ENCODE results near the gene PIK3R1.

PIK3R1 gene

GRCh38 chr5:68342693-68343092, 127.1 kb downstream of the PIK3R1 start:
- no peak overlapping the region for H3K4me3 ChIP-seq (ENCODE audit: low read length in 2 of 2)
- H3K9ac ChIP-seq (ENCODE audit: low read depth in 1 of 2, low read length in 2 of 2), result no peak overlapping the region
- H3K27ac ChIP-seq (ENCODE audit: low read depth in 2 of 2, low read length in 2 of 2), result no peak overlapping the region
- peaks cover 0 to 3% of the 10 kb centered on the region in 2 donors for H3K4me1 ChIP-seq (ENCODE audit: control insufficient read depth in 2 of 2, insufficient read depth in 2 of 2, low read length in 2 of 2)
- H3K36me3 ChIP-seq (ENCODE audit: control insufficient read depth in 2 of 2, insufficient read depth in 2 of 2, low read length in 2 of 2), result no peaks in the 10 kb centered on the region
- H3K27me3 ChIP-seq (ENCODE audit: control insufficient read depth in 2 of 2, insufficient read depth in 2 of 2, low read length in 2 of 2), result no peaks in the 10 kb centered on the region
- peaks cover 0 to under 1% of the 10 kb centered on the region in 2 donors for H3K9me3 ChIP-seq (ENCODE audit: control insufficient read depth in 2 of 2, low read length in 2 of 2)

- H3K4me3 ChIP-seq (ENCODE audit: low read length in 2 of 2), result no peak overlapping the region
- no peak overlapping the region for H3K9ac ChIP-seq (ENCODE audit: low read depth in 1 of 2, low read length in 2 of 2)
- no peak overlapping the region for H3K27ac ChIP-seq (ENCODE audit: low read depth in 2 of 2, low read length in 2 of 2)
- H3K27me3 ChIP-seq (ENCODE audit: control insufficient read depth in 2 of 2, insufficient read depth in 2 of 2, low read length in 2 of 2), result no peaks in the 10 kb centered on the region
- peaks cover 0 to 3% of the 10 kb centered on the region in 2 donors for H3K4me1 ChIP-seq (ENCODE audit: control insufficient read depth in 2 of 2, insufficient read depth in 2 of 2, low read length in 2 of 2)
- peaks cover 0 to 2% of the 10 kb centered on the region in 2 donors for H3K9me3 ChIP-seq (ENCODE audit: control insufficient read depth in 2 of 2, low read length in 2 of 2)
- H3K36me3 ChIP-seq (ENCODE audit: control insufficient read depth in 2 of 2, insufficient read depth in 2 of 2, low read length in 2 of 2), result no peaks in the 10 kb centered on the region
These were observed 127.9 kb downstream of the PIK3R1 start for GRCh38 chr5:68343421-68343826.

- H3K27me3 ChIP-seq (ENCODE audit: control insufficient read depth in 2 of 2, insufficient read depth in 2 of 2, low read length in 2 of 2), result no peaks in the 10 kb centered on the region
- no peaks in the 10 kb centered on the region for H3K36me3 ChIP-seq (ENCODE audit: control insufficient read depth in 2 of 2, insufficient read depth in 2 of 2, low read length in 2 of 2)
- H3K27ac ChIP-seq (ENCODE audit: low read depth in 2 of 2, low read length in 2 of 2), result no peak overlapping the region
- no peak overlapping the region for H3K9ac ChIP-seq (ENCODE audit: low read depth in 1 of 2, low read length in 2 of 2)
- H3K4me3 ChIP-seq (ENCODE audit: low read length in 2 of 2), result no peak overlapping the region
- H3K9me3 ChIP-seq (ENCODE audit: control insufficient read depth in 2 of 2, low read length in 2 of 2), result peaks cover 0 to 2% of the 10 kb centered on the region in 2 donors
- H3K4me1 ChIP-seq (ENCODE audit: control insufficient read depth in 2 of 2, insufficient read depth in 2 of 2, low read length in 2 of 2), result peaks cover 0 to 3% of the 10 kb centered on the region in 2 donors
These were observed 129.0 kb downstream of the PIK3R1 start for GRCh38 chr5:68344447-68345111.

GRCh38 chr5:68345171-68345570, 129.6 kb downstream of the PIK3R1 start:
- Histone ChIP-seq H3K27me3 (ENCODE audit: control insufficient read depth in 2 of 2, insufficient read depth in 2 of 2, low read length in 2 of 2) (no peaks in the 10 kb centered on the region), H3K27ac (ENCODE audit: low read depth in 2 of 2, low read length in 2 of 2) (no peak overlapping the region), H3K9me3 (ENCODE audit: control insufficient read depth in 2 of 2, low read length in 2 of 2) (peaks cover 0 to 2% of the 10 kb centered on the region in 2 donors), H3K36me3 (ENCODE audit: control insufficient read depth in 2 of 2, insufficient read depth in 2 of 2, low read length in 2 of 2) (no peaks in the 10 kb centered on the region), H3K4me3 (ENCODE audit: low read length in 2 of 2) (no peak overlapping the region), H3K4me1 (ENCODE audit: control insufficient read depth in 2 of 2, insufficient read depth in 2 of 2, low read length in 2 of 2) (peaks cover 0 to 3% of the 10 kb centered on the region in 2 donors), H3K9ac (ENCODE audit: low read depth in 1 of 2, low read length in 2 of 2) (no peak overlapping the region)

- no peak overlapping the region for H3K9ac ChIP-seq (ENCODE audit: low read depth in 1 of 2, low read length in 2 of 2)
- peaks cover 0 to 2% of the 10 kb centered on the region in 2 donors for H3K9me3 ChIP-seq (ENCODE audit: control insufficient read depth in 2 of 2, low read length in 2 of 2)
- H3K27ac ChIP-seq (ENCODE audit: low read depth in 2 of 2, low read length in 2 of 2), result no peak overlapping the region
- H3K4me3 ChIP-seq (ENCODE audit: low read length in 2 of 2), result no peak overlapping the region
- no peaks in the 10 kb centered on the region for H3K27me3 ChIP-seq (ENCODE audit: control insufficient read depth in 2 of 2, insufficient read depth in 2 of 2, low read length in 2 of 2)
- no peaks in the 10 kb centered on the region for H3K36me3 ChIP-seq (ENCODE audit: control insufficient read depth in 2 of 2, insufficient read depth in 2 of 2, low read length in 2 of 2)
- H3K4me1 ChIP-seq (ENCODE audit: control insufficient read depth in 2 of 2, insufficient read depth in 2 of 2, low read length in 2 of 2), result peaks cover 0 to 3% of the 10 kb centered on the region in 2 donors
These were observed 130.0 kb downstream of the PIK3R1 start for GRCh38 chr5:68345582-68345981.

GRCh38 chr5:68347536-68347935, 132.0 kb downstream of the PIK3R1 start:
- Histone ChIP-seq H3K9ac (ENCODE audit: low read depth in 1 of 2, low read length in 2 of 2) (no peak overlapping the region), H3K36me3 (ENCODE audit: control insufficient read depth in 2 of 2, insufficient read depth in 2 of 2, low read length in 2 of 2) (no peaks in the 10 kb centered on the region), H3K27ac (ENCODE audit: low read depth in 2 of 2, low read length in 2 of 2) (no peak overlapping the region), H3K4me3 (ENCODE audit: low read length in 2 of 2) (no peak overlapping the region), H3K4me1 (ENCODE audit: control insufficient read depth in 2 of 2, insufficient read depth in 2 of 2, low read length in 2 of 2) (peaks cover 0 to 3% of the 10 kb centered on the region in 2 donors), H3K27me3 (ENCODE audit: control insufficient read depth in 2 of 2, insufficient read depth in 2 of 2, low read length in 2 of 2) (no peaks in the 10 kb centered on the region), H3K9me3 (ENCODE audit: control insufficient read depth in 2 of 2, low read length in 2 of 2) (peaks cover 0 to 2% of the 10 kb centered on the region in 2 donors)

- H3K27ac ChIP-seq (ENCODE audit: low read depth in 2 of 2, low read length in 2 of 2), result no peak overlapping the region
These were observed 133.1 kb downstream of the PIK3R1 start for GRCh38 chr5:68348447-68349222.

GRCh38 chr5:68350176-68350575, 134.6 kb downstream of the PIK3R1 start:
- no peaks in the 10 kb centered on the region for H3K27me3 ChIP-seq (ENCODE audit: control insufficient read depth in 2 of 2, insufficient read depth in 2 of 2, low read length in 2 of 2)
- peaks cover 0 to 2% of the 10 kb centered on the region in 2 donors for H3K9me3 ChIP-seq (ENCODE audit: control insufficient read depth in 2 of 2, low read length in 2 of 2)
- no peak overlapping the region for H3K9ac ChIP-seq (ENCODE audit: low read depth in 1 of 2, low read length in 2 of 2)
- no peaks in the 10 kb centered on the region for H3K4me1 ChIP-seq (ENCODE audit: control insufficient read depth in 2 of 2, insufficient read depth in 2 of 2, low read length in 2 of 2)
- no peaks in the 10 kb centered on the region for H3K36me3 ChIP-seq (ENCODE audit: control insufficient read depth in 2 of 2, insufficient read depth in 2 of 2, low read length in 2 of 2)
- H3K27ac ChIP-seq (ENCODE audit: low read depth in 2 of 2, low read length in 2 of 2), result no peak overlapping the region
- H3K4me3 ChIP-seq (ENCODE audit: low read length in 2 of 2), result no peak overlapping the region

More at GRCh38 chr5:68348447-68349222, 133.1 kb downstream of the PIK3R1 start:
- Histone ChIP-seq H3K36me3 (ENCODE audit: control insufficient read depth in 2 of 2, insufficient read depth in 2 of 2, low read length in 2 of 2) (no peaks in the 10 kb centered on the region), H3K27me3 (ENCODE audit: control insufficient read depth in 2 of 2, insufficient read depth in 2 of 2, low read length in 2 of 2) (no peaks in the 10 kb centered on the region), H3K9ac (ENCODE audit: low read depth in 1 of 2, low read length in 2 of 2) (no peak overlapping the region), H3K4me1 (ENCODE audit: control insufficient read depth in 2 of 2, insufficient read depth in 2 of 2, low read length in 2 of 2) (peaks cover 0 to 3% of the 10 kb centered on the region in 2 donors), H3K4me3 (ENCODE audit: low read length in 2 of 2) (no peak overlapping the region), H3K9me3 (ENCODE audit: control insufficient read depth in 2 of 2, low read length in 2 of 2) (peaks cover 0 to 2% of the 10 kb centered on the region in 2 donors)

All from mucosa of rectum (tissue), 2 donors.